K562 (cell line): Measurements from ENCODE around the gene SRPK1. TPM values are rescaled to one million over a fixed set of nuclear protein-coding genes. Genes with fewer than 3 reads are reported as not detected.
"Not testable (repeated sequence)": the region's sequence is repeated elsewhere in the genome, so short reads cannot be mapped to it uniquely, and the experiment has no call there.

Experiments
- ATAC-seq: fragments of 200-7000 bp; cut with Tn5 transposase; 3 replicates; pipeline ENCODE4 v1.9.1; 2020; ENCODE audit warnings: moderate library complexity
- BruUV-seq: library from RNA; stranded (reverse); fragments of 400-500 nt; replicated peaks from 2 replicates; lab custom pipeline; 2021; lab: Mats Ljungman, UMichigan
- CTCF ChIA-PET: fragments of 300-600 bp; formaldehyde crosslinking; extraction: SDS; loops from one replicate; lab custom pipeline; 2021; ENCODE audit warnings: low intra/inter-chr PET ratio; lab: Yijun Ruan, JAX
- POLR2A ChIA-PET: fragments of 300-600, 350-650 bp; sonication (Branson Sonifier 250); formaldehyde crosslinking; extraction: SDS; loops from one replicate; lab custom pipeline; 2021; ENCODE audit warnings: antibody characterized with exemption, inconsistent platforms; lab: Yijun Ruan, JAX
- DNase-seq, 4 experiments: peaks; one replicate each; pipeline versions ENCODE4 v3.0.0 to v3.0.0-alpha.2; 2011 to 2018; ENCODE audit warnings: low spot score in 3 of 4, mixed read lengths in 3 of 4; ENCODE audit errors: extremely low read depth in 1 of 4
- FAIRE-seq: peaks from 2 replicates; lab custom pipeline; 2011; peaks lifted over from hg19 to GRCh38; lab: Jason Lieb, UNC
- H2AFZ ChIP-seq: 2 replicates; pipeline ENCODE4 v1.6.0; 2011; ENCODE audit warnings: low read depth, low read length, control low read depth, inconsistent platforms
- H3K27ac ChIP-seq: fragments of 200-600 bp; 3 replicates; pipeline ENCODE4 v1.8.0; 2011; ENCODE audit warnings: low read depth, mild to moderate bottlenecking, control low read depth, inconsistent platforms, low read length, moderate library complexity, mixed read lengths; ENCODE audit errors: extremely low read depth
- H3K27me3 ChIP-seq, 2 experiments: fragments of 300-600 bp in 1 of 2; 2 replicates in 1 of 2; 3 replicates in 1 of 2; pipeline versions ENCODE4 v1.6.0 to v1.8.0; 2011; ENCODE audit warnings: inconsistent platforms in 2 of 2, low read length in 2 of 2, mild to moderate bottlenecking in 1 of 2, mixed read lengths in 1 of 2, moderate library complexity in 1 of 2; ENCODE audit not compliant: control insufficient read depth in 2 of 2, insufficient read depth in 2 of 2
- H3K36me3 ChIP-seq: fragments of 300-600 bp; 3 replicates; pipeline ENCODE4 v1.8.0; 2011; ENCODE audit warnings: mild to moderate bottlenecking, low read length, inconsistent platforms; ENCODE audit not compliant: control insufficient read depth, insufficient read depth
- H3K4me1 ChIP-seq, 2 experiments: fragments of 200-600 bp in 1 of 2; replicated peaks in 1 of 2; 2 replicates in 1 of 2; 3 replicates in 1 of 2; pipeline versions ENCODE4 v1.5.1 to v1.8.0; 2011; ENCODE audit warnings: inconsistent platforms in 2 of 2, low read length in 2 of 2, mild to moderate bottlenecking in 1 of 2, mixed read lengths in 1 of 2, moderate library complexity in 1 of 2; ENCODE audit not compliant: control insufficient read depth in 2 of 2, insufficient read depth in 2 of 2
- H3K4me2 ChIP-seq: 2 replicates; pipeline ENCODE4 v1.6.1; 2011; ENCODE audit warnings: low read length, control low read depth, inconsistent platforms, mixed read lengths; ENCODE audit not compliant: insufficient read depth
- H3K4me3 ChIP-seq: fragments of 200-600 bp; sonication (generic), shearing (Covaris generic); 2 replicates; pipeline ENCODE4 v1.5.1; 2016; ENCODE audit warnings: control low read depth, inconsistent platforms
- H3K79me2 ChIP-seq: fragments of 200-600 bp; 3 replicates; pipeline ENCODE4 v1.8.0; 2011; ENCODE audit warnings: low read length, inconsistent platforms; ENCODE audit not compliant: control insufficient read depth, insufficient read depth
- H3K9ac ChIP-seq, 2 experiments: 2 replicates each; pipeline versions ENCODE4 v1.6.0 to v1.6.1; 2011; ENCODE audit warnings: low read depth in 2 of 2, low read length in 2 of 2, control low read depth in 1 of 2, inconsistent platforms in 1 of 2, mild to moderate bottlenecking in 1 of 2, mixed read lengths in 1 of 2; ENCODE audit not compliant: insufficient read depth in 1 of 2
- H3K9me1 ChIP-seq: one replicate; pipeline ENCODE4 v1.6.0; 2011; ENCODE audit warnings: inconsistent platforms, mild to moderate bottlenecking, low read length, moderate library complexity; ENCODE audit not compliant: control insufficient read depth, insufficient read depth
- H3K9me3 ChIP-seq: replicated peaks from 2 replicates; pipeline ENCODE4 v1.5.1; 2011; ENCODE audit warnings: low read depth, low read length, inconsistent platforms; ENCODE audit not compliant: control insufficient read depth, insufficient read depth
- H4K20me1 ChIP-seq: replicated peaks from 2 replicates; pipeline ENCODE4 v1.6.1; 2011; ENCODE audit warnings: low read length, inconsistent platforms, mixed read lengths; ENCODE audit not compliant: control insufficient read depth, insufficient read depth
- WGBS: fragments of 100-300 bp; shearing (Covaris generic); methylation state at CpG from one replicate; pipeline ENCODE4 v1.1.6; 2016; ENCODE audit warnings: low coverage, mixed read lengths; ENCODE audit not compliant: insufficient coverage; ENCODE audit errors: missing lambda C conversion rate; 5-methylcytosine and 5-hydroxymethylcytosine counted together
- in situ Hi-C: fragments of 300-500 bp; cut with MboI; formaldehyde crosslinking; loops from 4 replicates; pipeline ENCODE4 v1.15.0; 2018; ENCODE audit warnings: inconsistent platforms, mixed read lengths
- intact Hi-C: fragments of 100-400 bp; cut with micrococcal nuclease; formaldehyde crosslinking; loops from 2 replicates; pipeline ENCODE4 v1.14.2; 2022
- polyA plus RNA-seq, 8 experiments: library from polyadenylated mRNA; depleted of rRNA in 4 of 8; stranded (reverse) in 5 of 8; unstranded in 3 of 8; fragments of >200 nt; fragmentation: Nextera tagmentation in 2 of 8; fragmentation: Illumina TruSeq in 1 of 8; extraction: Ambion mirVana in 2 of 8; extraction: Trizol in 1 of 8; gene quantifications; 2 replicates each; pipeline versions ENCODE4 v1.2.1 to v1.2.3, GENCODE V29; 2011 to 2014; ENCODE audit warnings: inconsistent platforms in 1 of 8, missing spikeins in 1 of 8
- total RNA-seq, 7 experiments: library from RNA; depleted of rRNA in 6 of 7; stranded (reverse); fragments of >200 nt in 6 of 7; fragmentation: Illumina TruSeq in 2 of 7; extraction: Trizol in 2 of 7; gene quantifications; 2 replicates each; pipeline versions ENCODE4 v1.2.1 to v1.2.3, GENCODE V29; 2011 to 2021; ENCODE audit warnings: low replicate concordance in 1 of 7
- TF ChIP-seq, protein P1 (sequence below): fragments of 450-650 bp; IDR thresholded peaks from 2 replicates; pipeline ENCODE4 v1.6.1; 2018; ENCODE audit not compliant: partially characterized antibody

The SRPK1 gene
- total and polyA plus RNA-seq, 9 of the 15 experiments (the other 6 are each of a cell fraction or from before 2014, with no cell fraction given) = 99.6 to 185 (median 159) TPM

DNA sequence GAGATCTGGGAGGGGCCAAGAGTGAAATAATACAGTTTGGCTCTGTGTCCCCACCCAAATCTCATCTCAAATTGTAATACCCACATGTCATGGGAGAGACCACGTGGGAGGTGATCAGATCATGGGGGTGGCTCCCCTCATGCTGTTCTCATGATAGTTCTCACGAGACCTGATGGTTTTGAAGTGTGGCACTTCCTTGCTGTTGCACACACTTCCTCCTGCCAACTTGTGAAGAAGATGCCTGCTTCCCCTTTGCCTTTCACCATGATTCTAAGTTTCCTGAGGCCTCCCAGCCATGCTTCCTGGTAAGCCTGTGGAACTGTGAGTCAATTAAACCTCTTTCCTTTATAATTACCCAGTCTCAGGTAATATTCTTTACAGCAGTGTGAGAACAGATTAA, 11.3 kb downstream of the SRPK1 start:
- Histone ChIP-seq H3K79me2 (peaks cover 98% of the 10 kb centered on the region), H3K9me3 (peaks cover 30% of the 10 kb centered on the region), H3K36me3 (peaks cover 93% of the 10 kb centered on the region)
- in situ Hi-C loops, H3K27ac ChIP-seq, H4K20me1 ChIP-seq, H3K4me2 ChIP-seq, BruUV-seq, H2AFZ ChIP-seq, H3K4me3 ChIP-seq, FAIRE-seq, DNase-seq, intact Hi-C loops, H3K4me1 ChIP-seq, CTCF ChIA-PET, H3K27me3 ChIP-seq, H3K9ac ChIP-seq, ATAC-seq, H3K9me1 ChIP-seq: not testable (repeated sequence)
- TF ChIP-seq, protein P1, sequence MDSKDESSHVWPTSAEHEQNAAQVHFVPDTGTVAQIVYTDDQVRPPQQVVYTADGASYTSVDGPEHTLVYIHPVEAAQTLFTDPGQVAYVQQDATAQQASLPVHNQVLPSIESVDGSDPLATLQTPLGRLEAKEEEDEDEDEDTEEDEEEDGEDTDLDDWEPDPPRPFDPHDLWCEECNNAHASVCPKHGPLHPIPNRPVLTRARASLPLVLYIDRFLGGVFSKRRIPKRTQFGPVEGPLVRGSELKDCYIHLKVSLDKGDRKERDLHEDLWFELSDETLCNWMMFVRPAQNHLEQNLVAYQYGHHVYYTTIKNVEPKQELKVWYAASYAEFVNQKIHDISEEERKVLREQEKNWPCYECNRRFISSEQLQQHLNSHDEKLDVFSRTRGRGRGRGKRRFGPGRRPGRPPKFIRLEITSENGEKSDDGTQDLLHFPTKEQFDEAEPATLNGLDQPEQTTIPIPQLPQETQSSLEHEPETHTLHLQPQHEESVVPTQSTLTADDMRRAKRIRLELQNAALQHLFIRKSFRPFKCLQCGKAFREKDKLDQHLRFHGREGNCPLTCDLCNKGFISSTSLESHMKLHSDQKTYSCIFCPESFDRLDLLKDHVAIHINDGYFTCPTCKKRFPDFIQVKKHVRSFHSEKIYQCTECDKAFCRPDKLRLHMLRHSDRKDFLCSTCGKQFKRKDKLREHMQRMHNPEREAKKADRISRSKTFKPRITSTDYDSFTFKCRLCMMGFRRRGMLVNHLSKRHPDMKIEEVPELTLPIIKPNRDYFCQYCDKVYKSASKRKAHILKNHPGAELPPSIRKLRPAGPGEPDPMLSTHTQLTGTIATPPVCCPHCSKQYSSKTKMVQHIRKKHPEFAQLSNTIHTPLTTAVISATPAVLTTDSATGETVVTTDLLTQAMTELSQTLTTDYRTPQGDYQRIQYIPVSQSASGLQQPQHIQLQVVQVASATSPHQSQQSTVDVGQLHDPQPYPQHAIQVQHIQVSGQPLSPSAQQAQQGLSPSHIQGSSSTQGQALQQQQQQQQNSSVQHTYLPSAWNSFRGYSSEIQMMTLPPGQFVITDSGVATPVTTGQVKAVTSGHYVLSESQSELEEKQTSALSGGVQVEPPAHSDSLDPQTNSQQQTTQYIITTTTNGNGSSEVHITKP = peak; percentile 33
- WGBS = 97% methylated on average over 2 of the region's 2 CpGs
- POLR2A ChIA-PET = interaction anchor here (1.1 to 1.3 kb wide), 2 partner anchors 16 to 28 kb away, joined by 3 to 4 read pairs; no protein-coding TSS in a partner anchor
